Measurements from ENCODE around the gene DAND5. TPM values are rescaled to one million over a fixed set of nuclear protein-coding genes. Genes with fewer than 3 reads are reported as not detected.
A peak's percentile ranks its signal among the peaks of the same experiment; 100 is the strongest.

The DAND5 gene
- under 0.01 TPM for total RNA-seq

- no peak for DNase-seq (ENCODE audit: low read depth in 2 of 3, low spot score in 2 of 3)
These were observed at the start of gene DAND5 for GRCh38 chr19:12969292-12969988. TSS of gene DAND5 (plus strand) at chr19:12969576. CDS start at chr19:12969661, 85 bp downstream.

GRCh38 chr19:12921047-12921446, 48.3 kb upstream of the DAND5 start:
- DNase-seq (ENCODE audit: low read depth in 2 of 3, low spot score in 2 of 3): no peak

- no peak for DNase-seq (ENCODE audit: low read depth in 2 of 3, low spot score in 2 of 3)
These were observed 46.4 kb upstream of the DAND5 start for GRCh38 chr19:12922959-12923358.

GRCh38 chr19:12924621-12925310, 44.6 kb upstream of the DAND5 start:
- no peak for DNase-seq (ENCODE audit: low read depth in 2 of 3, low spot score in 2 of 3)

GRCh38 chr19:12930002-12930645, 39.3 kb upstream of the DAND5 start:
- no peak for DNase-seq (ENCODE audit: low read depth in 2 of 3, low spot score in 2 of 3)

GRCh38 chr19:12932392-12933286, 36.7 kb upstream of the DAND5 start:
- no peak for DNase-seq (ENCODE audit: low read depth in 2 of 3, low spot score in 2 of 3)

- peak; percentile 72 to 91 (median 89) for DNase-seq (ENCODE audit: low read depth in 2 of 3, low spot score in 2 of 3)
These were observed 35.9 kb upstream of the DAND5 start, which contains the start of gene FARSA for GRCh38 chr19:12933287-12934072. TSS of gene FARSA (minus strand) at chr19:12933711. CDS start at chr19:12933696, 15 bp downstream.

- no peak for DNase-seq (ENCODE audit: low read depth in 2 of 3, low spot score in 2 of 3)
These were observed 34.3 kb upstream of the DAND5 start for GRCh38 chr19:12935071-12935470.

GRCh38 chr19:12936582-12936981, 32.8 kb upstream of the DAND5 start:
- no peak for DNase-seq (ENCODE audit: low read depth in 2 of 3, low spot score in 2 of 3)

- DNase-seq (ENCODE audit: low read depth in 2 of 3, low spot score in 2 of 3): peak in 2 of 3 donors; percentile 96 to 99
These were observed 32.1 kb upstream of the DAND5 start for GRCh38 chr19:12937093-12937926.

- peak; percentile 96 to 100 (median 100) for DNase-seq (ENCODE audit: low read depth in 2 of 3, low spot score in 2 of 3)
These were observed 31.2 kb upstream of the DAND5 start, which contains the start of gene CALR for GRCh38 chr19:12937927-12938778. TSS of gene CALR (plus strand) at chr19:12938609. CDS start at chr19:12938680, 71 bp downstream.

GRCh38 chr19:12938779-12939601, 30.4 kb upstream of the DAND5 start:
- DNase-seq (ENCODE audit: low read depth in 2 of 3, low spot score in 2 of 3): peak in 1 of 3 donors; percentile 52

- no peak for DNase-seq (ENCODE audit: low read depth in 2 of 3, low spot score in 2 of 3)
These were observed 29.4 kb upstream of the DAND5 start for GRCh38 chr19:12939975-12940423.

GRCh38 chr19:12940897-12941296, 28.5 kb upstream of the DAND5 start:
- no peak for DNase-seq (ENCODE audit: low read depth in 2 of 3, low spot score in 2 of 3)

- DNase-seq (ENCODE audit: low read depth in 2 of 3, low spot score in 2 of 3): no peak
These were observed 25.8 kb upstream of the DAND5 start for GRCh38 chr19:12943437-12944044.

- DNase-seq (ENCODE audit: low read depth in 2 of 3, low spot score in 2 of 3): no peak
These were observed 25.2 kb upstream of the DAND5 start for GRCh38 chr19:12944104-12944674.

Data from hematopoietic multipotent progenitor cell (in vitro differentiated cells).